ENCODE data around the gene SGK1. TPM values are rescaled to one million over a fixed set of nuclear protein-coding genes. Genes with fewer than 3 reads are reported as not detected.

SGK1 gene
- polyA plus RNA-seq, 2 of the 4 experiments (the other 2 are of a cell fraction): 41.3 to 131 TPM

DNA sequence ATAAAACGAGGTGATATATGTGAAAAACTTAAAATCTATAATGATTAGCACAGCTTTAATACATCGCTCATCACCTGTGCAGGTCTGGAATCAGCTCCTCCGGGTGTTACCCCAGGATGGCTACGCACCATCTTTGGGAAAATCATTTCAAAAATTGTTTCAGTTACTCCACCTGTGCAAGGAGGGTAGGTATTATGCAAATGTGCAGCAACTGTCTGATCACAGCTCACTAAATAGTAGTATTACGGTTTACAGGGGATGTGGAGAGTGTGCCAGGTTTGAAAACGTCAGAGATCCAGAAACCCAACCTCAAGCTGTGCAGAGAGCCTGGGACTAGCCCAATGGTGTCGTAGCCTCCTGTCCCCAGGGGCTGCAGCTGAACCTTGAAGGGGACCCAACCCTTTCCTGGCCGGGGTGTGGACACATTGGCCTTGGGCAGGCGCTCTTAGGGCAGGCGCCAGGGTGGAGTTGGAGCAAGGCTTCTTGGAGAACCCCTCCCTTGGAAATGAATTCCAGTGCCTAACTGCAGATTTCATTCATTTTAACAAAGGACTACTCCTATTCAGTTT lies 24.2 kb upstream of the SGK1 start:
- ChIA-PET CTCF (interaction anchor here (0.6 kb wide), 1 partner anchor 120 kb away, joined by 3 read pairs; no protein-coding TSS in a partner anchor), POLR2A (no interaction called here)
- WGBS (ENCODE audit: missing lambda C conversion rate): 78% methylated on average over 10 of the region's 10 CpGs
- H3K4me1 ChIP-seq: no peaks in the 10 kb centered on the region
- no peak for FAIRE-seq
- no peak for DNase-seq (ENCODE audit: low read depth in 1 of 2, low spot score in 1 of 2)
- no peak overlapping the region for H3K4me3 ChIP-seq
- no peak for ATAC-seq
- H3K4me2 ChIP-seq: no peak overlapping the region
- TF ChIP-seq, protein P1, sequence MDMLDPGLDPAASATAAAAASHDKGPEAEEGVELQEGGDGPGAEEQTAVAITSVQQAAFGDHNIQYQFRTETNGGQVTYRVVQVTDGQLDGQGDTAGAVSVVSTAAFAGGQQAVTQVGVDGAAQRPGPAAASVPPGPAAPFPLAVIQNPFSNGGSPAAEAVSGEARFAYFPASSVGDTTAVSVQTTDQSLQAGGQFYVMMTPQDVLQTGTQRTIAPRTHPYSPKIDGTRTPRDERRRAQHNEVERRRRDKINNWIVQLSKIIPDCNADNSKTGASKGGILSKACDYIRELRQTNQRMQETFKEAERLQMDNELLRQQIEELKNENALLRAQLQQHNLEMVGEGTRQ (IDR thresholded peaks at IDR 0.05): no peak
- no peak for TF ChIP-seq EHF (CRISPR knock-in tag; IDR thresholded peaks at IDR 0.05)
- TF ChIP-seq KDM5A (IDR thresholded peaks at IDR 0.05): no peak
- TF ChIP-seq, protein P2, sequence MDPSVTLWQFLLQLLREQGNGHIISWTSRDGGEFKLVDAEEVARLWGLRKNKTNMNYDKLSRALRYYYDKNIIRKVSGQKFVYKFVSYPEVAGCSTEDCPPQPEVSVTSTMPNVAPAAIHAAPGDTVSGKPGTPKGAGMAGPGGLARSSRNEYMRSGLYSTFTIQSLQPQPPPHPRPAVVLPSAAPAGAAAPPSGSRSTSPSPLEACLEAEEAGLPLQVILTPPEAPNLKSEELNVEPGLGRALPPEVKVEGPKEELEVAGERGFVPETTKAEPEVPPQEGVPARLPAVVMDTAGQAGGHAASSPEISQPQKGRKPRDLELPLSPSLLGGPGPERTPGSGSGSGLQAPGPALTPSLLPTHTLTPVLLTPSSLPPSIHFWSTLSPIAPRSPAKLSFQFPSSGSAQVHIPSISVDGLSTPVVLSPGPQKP (IDR thresholded peaks at IDR 0.05; ENCODE audit: low read depth, low read length): no peak
- no peak for TF ChIP-seq HDAC2 (IDR thresholded peaks at IDR 0.05)
- no peak for TF ChIP-seq MYC (IDR thresholded peaks at IDR 0.05; ENCODE audit: borderline replicate concordance, low read length)
- TF ChIP-seq, protein P3, sequence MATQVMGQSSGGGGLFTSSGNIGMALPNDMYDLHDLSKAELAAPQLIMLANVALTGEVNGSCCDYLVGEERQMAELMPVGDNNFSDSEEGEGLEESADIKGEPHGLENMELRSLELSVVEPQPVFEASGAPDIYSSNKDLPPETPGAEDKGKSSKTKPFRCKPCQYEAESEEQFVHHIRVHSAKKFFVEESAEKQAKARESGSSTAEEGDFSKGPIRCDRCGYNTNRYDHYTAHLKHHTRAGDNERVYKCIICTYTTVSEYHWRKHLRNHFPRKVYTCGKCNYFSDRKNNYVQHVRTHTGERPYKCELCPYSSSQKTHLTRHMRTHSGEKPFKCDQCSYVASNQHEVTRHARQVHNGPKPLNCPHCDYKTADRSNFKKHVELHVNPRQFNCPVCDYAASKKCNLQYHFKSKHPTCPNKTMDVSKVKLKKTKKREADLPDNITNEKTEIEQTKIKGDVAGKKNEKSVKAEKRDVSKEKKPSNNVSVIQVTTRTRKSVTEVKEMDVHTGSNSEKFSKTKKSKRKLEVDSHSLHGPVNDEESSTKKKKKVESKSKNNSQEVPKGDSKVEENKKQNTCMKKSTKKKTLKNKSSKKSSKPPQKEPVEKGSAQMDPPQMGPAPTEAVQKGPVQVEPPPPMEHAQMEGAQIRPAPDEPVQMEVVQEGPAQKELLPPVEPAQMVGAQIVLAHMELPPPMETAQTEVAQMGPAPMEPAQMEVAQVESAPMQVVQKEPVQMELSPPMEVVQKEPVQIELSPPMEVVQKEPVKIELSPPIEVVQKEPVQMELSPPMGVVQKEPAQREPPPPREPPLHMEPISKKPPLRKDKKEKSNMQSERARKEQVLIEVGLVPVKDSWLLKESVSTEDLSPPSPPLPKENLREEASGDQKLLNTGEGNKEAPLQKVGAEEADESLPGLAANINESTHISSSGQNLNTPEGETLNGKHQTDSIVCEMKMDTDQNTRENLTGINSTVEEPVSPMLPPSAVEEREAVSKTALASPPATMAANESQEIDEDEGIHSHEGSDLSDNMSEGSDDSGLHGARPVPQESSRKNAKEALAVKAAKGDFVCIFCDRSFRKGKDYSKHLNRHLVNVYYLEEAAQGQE (IDR thresholded peaks at IDR 0.05): no peak
- TF ChIP-seq NR3C1 (IDR thresholded peaks at IDR 0.05): no peak
- no peak for TF ChIP-seq NFE2L2 (conservative IDR thresholded peaks at IDR 0.05; ENCODE audit: low read length)
- TF ChIP-seq CHD2 (IDR thresholded peaks at IDR 0.05; ENCODE audit: low read length, partially characterized antibody): no peak
- TF ChIP-seq NPAS2 (CRISPR knock-in tag; IDR thresholded peaks at IDR 0.05; ENCODE audit: borderline replicate concordance): no peak
- no peak for TF ChIP-seq HOXB5 (CRISPR knock-in tag; IDR thresholded peaks at IDR 0.05)
- TF ChIP-seq HOXA7 (CRISPR knock-in tag; IDR thresholded peaks at IDR 0.05): no peak
- no peak for TF ChIP-seq POLR2AphosphoS2 (conservative IDR thresholded peaks at IDR 0.05; ENCODE audit: low read length)
- no peak for TF ChIP-seq MAZ (IDR thresholded peaks at IDR 0.05; ENCODE audit: borderline replicate concordance, low read depth, low read length)
- no peak for TF ChIP-seq RAD21 (conservative IDR thresholded peaks at IDR 0.05 in 1 of 2, IDR thresholded peaks at IDR 0.05 in 1 of 2)
- no peak for TF ChIP-seq TP53 (CRISPR knock-in tag; IDR thresholded peaks at IDR 0.05)
- no peaks in the 10 kb centered on the region for H3K9me3 ChIP-seq
- no peak overlapping the region for H3K27ac ChIP-seq

DNA sequence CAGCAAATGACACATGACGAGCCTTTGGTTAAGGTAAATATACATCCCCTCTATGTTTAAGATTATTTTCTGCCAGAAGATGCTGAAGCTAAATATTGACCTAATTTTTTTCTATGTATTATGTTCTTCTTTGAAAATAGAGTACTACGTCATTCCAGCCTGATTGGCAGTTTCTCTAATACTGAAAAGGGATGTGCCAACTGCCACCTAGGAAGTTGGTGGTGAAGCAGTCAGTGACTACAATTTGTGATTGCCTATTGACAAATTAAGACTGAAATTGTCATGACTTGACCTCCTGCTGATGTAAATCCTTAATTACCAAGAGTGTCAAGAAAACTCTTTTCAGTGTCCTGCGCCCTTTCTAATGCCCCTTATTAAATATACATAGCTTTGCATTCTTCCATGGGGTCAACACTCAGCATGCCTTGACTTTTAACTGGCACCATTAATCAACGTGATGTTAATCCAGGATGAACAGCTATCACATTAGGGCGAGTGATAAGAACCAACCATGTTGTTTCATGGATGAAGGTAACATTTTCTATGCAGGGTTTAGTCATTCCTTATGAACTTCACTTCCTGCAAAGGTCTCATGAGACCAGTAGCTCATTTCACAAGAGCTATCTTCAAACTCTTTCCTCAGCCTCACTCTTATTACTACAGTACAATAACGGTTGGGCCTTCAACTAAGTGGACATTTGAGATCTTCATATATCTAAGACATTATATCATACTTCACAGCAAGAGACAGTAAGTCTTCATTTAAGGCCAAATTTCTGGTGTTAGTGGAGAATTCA lies 22.5 kb upstream of the SGK1 start:
- whole genome bisulfite sequencing (ENCODE audit: missing lambda C conversion rate): 81% methylated on average over 6 of the region's 6 CpGs
- DNase-seq (ENCODE audit: low read depth in 1 of 2, low spot score in 1 of 2) (no peak), FAIRE-seq (no peak), ATAC-seq (no peak)
- Histone ChIP-seq H3K27ac (no peak overlapping the region), H3K9me3 (no peaks in the 10 kb centered on the region), H3K4me3 (no peak overlapping the region), H3K4me2 (no peak overlapping the region), H3K4me1 (no peaks in the 10 kb centered on the region)
- ChIA-PET CTCF (interaction anchor here (0.7 to 1.4 kb wide), 3 partner anchors 9 to 534 kb away, joined by 3 to 4 read pairs (median 3); no protein-coding TSS in a partner anchor), POLR2A (no interaction called here)
- TF ChIP-seq, protein P4, sequence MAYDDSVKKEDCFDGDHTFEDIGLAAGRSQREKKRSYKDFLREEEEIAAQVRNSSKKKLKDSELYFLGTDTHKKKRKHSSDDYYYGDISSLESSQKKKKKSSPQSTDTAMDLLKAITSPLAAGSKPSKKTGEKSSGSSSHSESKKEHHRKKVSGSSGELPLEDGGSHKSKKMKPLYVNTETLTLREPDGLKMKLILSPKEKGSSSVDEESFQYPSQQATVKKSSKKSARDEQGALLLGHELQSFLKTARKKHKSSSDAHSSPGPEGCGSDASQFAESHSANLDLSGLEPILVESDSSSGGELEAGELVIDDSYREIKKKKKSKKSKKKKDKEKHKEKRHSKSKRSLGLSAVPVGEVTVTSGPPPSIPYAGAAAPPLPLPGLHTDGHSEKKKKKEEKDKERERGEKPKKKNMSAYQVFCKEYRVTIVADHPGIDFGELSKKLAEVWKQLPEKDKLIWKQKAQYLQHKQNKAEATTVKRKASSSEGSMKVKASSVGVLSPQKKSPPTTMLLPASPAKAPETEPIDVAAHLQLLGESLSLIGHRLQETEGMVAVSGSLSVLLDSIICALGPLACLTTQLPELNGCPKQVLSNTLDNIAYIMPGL (CRISPR knock-in tag; IDR thresholded peaks at IDR 0.05; ENCODE audit: borderline replicate concordance): no peak
- TF ChIP-seq, protein P5, sequence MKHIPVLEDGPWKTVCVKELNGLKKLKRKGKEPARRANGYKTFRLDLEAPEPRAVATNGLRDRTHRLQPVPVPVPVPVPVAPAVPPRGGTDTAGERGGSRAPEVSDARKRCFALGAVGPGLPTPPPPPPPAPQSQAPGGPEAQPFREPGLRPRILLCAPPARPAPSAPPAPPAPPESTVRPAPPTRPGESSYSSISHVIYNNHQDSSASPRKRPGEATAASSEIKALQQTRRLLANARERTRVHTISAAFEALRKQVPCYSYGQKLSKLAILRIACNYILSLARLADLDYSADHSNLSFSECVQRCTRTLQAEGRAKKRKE (CRISPR knock-in tag; IDR thresholded peaks at IDR 0.05; ENCODE audit: low read depth): no peak
- TF ChIP-seq, protein P6, sequence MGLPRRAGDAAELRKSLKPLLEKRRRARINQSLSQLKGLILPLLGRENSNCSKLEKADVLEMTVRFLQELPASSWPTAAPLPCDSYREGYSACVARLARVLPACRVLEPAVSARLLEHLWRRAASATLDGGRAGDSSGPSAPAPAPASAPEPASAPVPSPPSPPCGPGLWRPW (IDR thresholded peaks at IDR 0.05): no peak
- no peak for TF ChIP-seq HOXB5 (CRISPR knock-in tag; IDR thresholded peaks at IDR 0.05)
- no peak for TF ChIP-seq CBX8 (IDR thresholded peaks at IDR 0.05)
- TF ChIP-seq FOSB (CRISPR knock-in tag; IDR thresholded peaks at IDR 0.05): no peak
- TF ChIP-seq ZSCAN20 (CRISPR knock-in tag; IDR thresholded peaks at IDR 0.05): no peak
- TF ChIP-seq ZNF302 (CRISPR knock-in tag; IDR thresholded peaks at IDR 0.05): no peak
- no peak for TF ChIP-seq JUN (IDR thresholded peaks at IDR 0.05)
- no peak for TF ChIP-seq RCOR1 (IDR thresholded peaks at IDR 0.05; ENCODE audit: low read depth, low read length)
- TF ChIP-seq BHLHE40 (IDR thresholded peaks at IDR 0.05; ENCODE audit: low read depth, low read length): no peak
- TF ChIP-seq SREBF2 (IDR thresholded peaks at IDR 0.05): no peak
- no peak for TF ChIP-seq POLR2AphosphoS2 (conservative IDR thresholded peaks at IDR 0.05; ENCODE audit: low read length)
